ENCODE data around the gene DAZAP1.

Gene DAZAP1

GRCh38 chr19:1459479-1459878 is 52.1 kb downstream of the DAZAP1 start:
- Histone ChIP-seq H3K27ac (ENCODE audit: low read depth in 2 of 2, low read length in 2 of 2) (no peak overlapping the region), H3K9ac (ENCODE audit: low read depth in 1 of 2, low read length in 2 of 2) (no peak overlapping the region), H3K27me3 (ENCODE audit: control insufficient read depth in 2 of 2, insufficient read depth in 2 of 2, low read length in 2 of 2) (peaks cover 15 to 28% of the 10 kb centered on the region in 2 donors), H3K36me3 (ENCODE audit: control insufficient read depth in 2 of 2, insufficient read depth in 2 of 2, low read length in 2 of 2) (no peaks in the 10 kb centered on the region), H3K4me1 (ENCODE audit: control insufficient read depth in 2 of 2, insufficient read depth in 2 of 2, low read length in 2 of 2) (peaks cover 7 to 8% of the 10 kb centered on the region in 2 donors), H3K4me3 (ENCODE audit: low read length in 2 of 2) (no peak overlapping the region), H3K9me3 (ENCODE audit: control insufficient read depth in 2 of 2, low read length in 2 of 2) (no peaks in the 10 kb centered on the region)

- no peaks in the 10 kb centered on the region for H3K9me3 ChIP-seq (ENCODE audit: control insufficient read depth in 2 of 2, low read length in 2 of 2)
- H3K4me3 ChIP-seq (ENCODE audit: low read length in 2 of 2), result no peak overlapping the region
- H3K36me3 ChIP-seq (ENCODE audit: control insufficient read depth in 2 of 2, insufficient read depth in 2 of 2, low read length in 2 of 2), result no peaks in the 10 kb centered on the region
- no peak overlapping the region for H3K9ac ChIP-seq (ENCODE audit: low read depth in 1 of 2, low read length in 2 of 2)
- no peak overlapping the region for H3K27ac ChIP-seq (ENCODE audit: low read depth in 2 of 2, low read length in 2 of 2)
- H3K4me1 ChIP-seq (ENCODE audit: control insufficient read depth in 2 of 2, insufficient read depth in 2 of 2, low read length in 2 of 2), result peaks cover 2 to 6% of the 10 kb centered on the region in 2 donors
- H3K27me3 ChIP-seq (ENCODE audit: control insufficient read depth in 2 of 2, insufficient read depth in 2 of 2, low read length in 2 of 2), result peaks cover 15 to 28% of the 10 kb centered on the region in 2 donors
Observed at GRCh38 chr19:1460033-1460995, 52.9 kb downstream of the DAZAP1 start.

GRCh38 chr19:1461862-1462261 is 54.5 kb downstream of the DAZAP1 start:
- peaks cover 2 to 7% of the 10 kb centered on the region in 2 donors for H3K4me1 ChIP-seq (ENCODE audit: control insufficient read depth in 2 of 2, insufficient read depth in 2 of 2, low read length in 2 of 2)
- H3K27me3 ChIP-seq (ENCODE audit: control insufficient read depth in 2 of 2, insufficient read depth in 2 of 2, low read length in 2 of 2), result peaks cover 17 to 24% of the 10 kb centered on the region in 2 donors
- no peak overlapping the region for H3K9ac ChIP-seq (ENCODE audit: low read depth in 1 of 2, low read length in 2 of 2)
- no peak overlapping the region for H3K4me3 ChIP-seq (ENCODE audit: low read length in 2 of 2)
- no peak overlapping the region for H3K27ac ChIP-seq (ENCODE audit: low read depth in 2 of 2, low read length in 2 of 2)
- no peaks in the 10 kb centered on the region for H3K9me3 ChIP-seq (ENCODE audit: control insufficient read depth in 2 of 2, low read length in 2 of 2)
- no peaks in the 10 kb centered on the region for H3K36me3 ChIP-seq (ENCODE audit: control insufficient read depth in 2 of 2, insufficient read depth in 2 of 2, low read length in 2 of 2)

- H3K4me1 ChIP-seq (ENCODE audit: control insufficient read depth in 2 of 2, insufficient read depth in 2 of 2, low read length in 2 of 2), result peaks cover 20 to 23% of the 10 kb centered on the region in 2 donors
- peaks cover 12 to 32% of the 10 kb centered on the region in 2 donors for H3K27me3 ChIP-seq (ENCODE audit: control insufficient read depth in 2 of 2, insufficient read depth in 2 of 2, low read length in 2 of 2)
- no peak overlapping the region for H3K4me3 ChIP-seq (ENCODE audit: low read length in 2 of 2)
- no peaks in the 10 kb centered on the region for H3K36me3 ChIP-seq (ENCODE audit: control insufficient read depth in 2 of 2, insufficient read depth in 2 of 2, low read length in 2 of 2)
- H3K9me3 ChIP-seq (ENCODE audit: control insufficient read depth in 2 of 2, low read length in 2 of 2), result no peaks in the 10 kb centered on the region
- no peak overlapping the region for H3K9ac ChIP-seq (ENCODE audit: low read depth in 1 of 2, low read length in 2 of 2)
- no peak overlapping the region for H3K27ac ChIP-seq (ENCODE audit: low read depth in 2 of 2, low read length in 2 of 2)
Observed at GRCh38 chr19:1465191-1466016, 58.0 kb downstream of the DAZAP1 start.

- no peak overlapping the region for H3K4me3 ChIP-seq (ENCODE audit: low read length in 2 of 2)
- no peak overlapping the region for H3K9ac ChIP-seq (ENCODE audit: low read depth in 1 of 2, low read length in 2 of 2)
- H3K4me1 ChIP-seq (ENCODE audit: control insufficient read depth in 2 of 2, insufficient read depth in 2 of 2, low read length in 2 of 2), result peaks cover 26 to 30% of the 10 kb centered on the region in 2 donors
- H3K36me3 ChIP-seq (ENCODE audit: control insufficient read depth in 2 of 2, insufficient read depth in 2 of 2, low read length in 2 of 2), result no peaks in the 10 kb centered on the region
- H3K9me3 ChIP-seq (ENCODE audit: control insufficient read depth in 2 of 2, low read length in 2 of 2), result no peaks in the 10 kb centered on the region
- no peak overlapping the region for H3K27ac ChIP-seq (ENCODE audit: low read depth in 2 of 2, low read length in 2 of 2)
- peaks cover 15 to 36% of the 10 kb centered on the region in 2 donors for H3K27me3 ChIP-seq (ENCODE audit: control insufficient read depth in 2 of 2, insufficient read depth in 2 of 2, low read length in 2 of 2)
Observed at GRCh38 chr19:1466018-1466460, 58.7 kb downstream of the DAZAP1 start.

GRCh38 chr19:1466461-1467214 is 59.3 kb downstream of the DAZAP1 start:
- Histone ChIP-seq H3K9ac (ENCODE audit: low read depth in 1 of 2, low read length in 2 of 2) (no peak overlapping the region), H3K4me1 (ENCODE audit: control insufficient read depth in 2 of 2, insufficient read depth in 2 of 2, low read length in 2 of 2) (peaks cover 32 to 33% of the 10 kb centered on the region in 2 donors), H3K27me3 (ENCODE audit: control insufficient read depth in 2 of 2, insufficient read depth in 2 of 2, low read length in 2 of 2) (peaks cover 20 to 42% of the 10 kb centered on the region in 2 donors), H3K4me3 (ENCODE audit: low read length in 2 of 2) (no peak overlapping the region), H3K9me3 (ENCODE audit: control insufficient read depth in 2 of 2, low read length in 2 of 2) (no peaks in the 10 kb centered on the region), H3K27ac (ENCODE audit: low read depth in 2 of 2, low read length in 2 of 2) (no peak overlapping the region), H3K36me3 (ENCODE audit: control insufficient read depth in 2 of 2, insufficient read depth in 2 of 2, low read length in 2 of 2) (no peaks in the 10 kb centered on the region)

- Histone ChIP-seq H3K27ac (ENCODE audit: low read depth in 2 of 2, low read length in 2 of 2) (no peak overlapping the region), H3K9ac (ENCODE audit: low read depth in 1 of 2, low read length in 2 of 2) (no peak overlapping the region), H3K27me3 (ENCODE audit: control insufficient read depth in 2 of 2, insufficient read depth in 2 of 2, low read length in 2 of 2) (peaks cover 25 to 47% of the 10 kb centered on the region in 2 donors), H3K4me1 (ENCODE audit: control insufficient read depth in 2 of 2, insufficient read depth in 2 of 2, low read length in 2 of 2) (peaks cover 33 to 35% of the 10 kb centered on the region in 2 donors), H3K9me3 (ENCODE audit: control insufficient read depth in 2 of 2, low read length in 2 of 2) (no peaks in the 10 kb centered on the region), H3K36me3 (ENCODE audit: control insufficient read depth in 2 of 2, insufficient read depth in 2 of 2, low read length in 2 of 2) (no peaks in the 10 kb centered on the region), H3K4me3 (ENCODE audit: low read length in 2 of 2) (no peak overlapping the region)
Observed at GRCh38 chr19:1467215-1467489, 59.8 kb downstream of the DAZAP1 start.

- Histone ChIP-seq H3K27ac (ENCODE audit: low read depth in 2 of 2, low read length in 2 of 2) (no peak overlapping the region), H3K4me3 (ENCODE audit: low read length in 2 of 2) (no peak overlapping the region), H3K9me3 (ENCODE audit: control insufficient read depth in 2 of 2, low read length in 2 of 2) (no peaks in the 10 kb centered on the region), H3K9ac (ENCODE audit: low read depth in 1 of 2, low read length in 2 of 2) (no peak overlapping the region), H3K36me3 (ENCODE audit: control insufficient read depth in 2 of 2, insufficient read depth in 2 of 2, low read length in 2 of 2) (no peaks in the 10 kb centered on the region), H3K4me1 (ENCODE audit: control insufficient read depth in 2 of 2, insufficient read depth in 2 of 2, low read length in 2 of 2) (peaks cover 33 to 35% of the 10 kb centered on the region in 2 donors), H3K27me3 (ENCODE audit: control insufficient read depth in 2 of 2, insufficient read depth in 2 of 2, low read length in 2 of 2) (peaks cover 29 to 52% of the 10 kb centered on the region in 2 donors)
Observed at GRCh38 chr19:1467490-1468273, 60.3 kb downstream of the DAZAP1 start.

- peaks cover 33 to 54% of the 10 kb centered on the region in 2 donors for H3K27me3 ChIP-seq (ENCODE audit: control insufficient read depth in 2 of 2, insufficient read depth in 2 of 2, low read length in 2 of 2)
Observed at GRCh38 chr19:1468274-1468820, 61.0 kb downstream of the DAZAP1 start.

More at GRCh38 chr19:1468274-1468820, 61.0 kb downstream of the DAZAP1 start:
- Histone ChIP-seq H3K9ac (ENCODE audit: low read depth in 1 of 2, low read length in 2 of 2) (no peak overlapping the region), H3K9me3 (ENCODE audit: control insufficient read depth in 2 of 2, low read length in 2 of 2) (no peaks in the 10 kb centered on the region), H3K4me1 (ENCODE audit: control insufficient read depth in 2 of 2, insufficient read depth in 2 of 2, low read length in 2 of 2) (peaks cover 33 to 35% of the 10 kb centered on the region in 2 donors), H3K4me3 (ENCODE audit: low read length in 2 of 2) (no peak overlapping the region), H3K36me3 (ENCODE audit: control insufficient read depth in 2 of 2, insufficient read depth in 2 of 2, low read length in 2 of 2) (no peaks in the 10 kb centered on the region), H3K27ac (ENCODE audit: low read depth in 2 of 2, low read length in 2 of 2) (no peak overlapping the region)

All from mucosa of rectum (tissue), 2 donors.